HuH-7.5 (cell line): ENCODE results near the gene NASP.
A peak's percentile ranks its signal among the peaks of the same experiment; 100 is the strongest.

ENCODE experiments used
- DNase-seq: peaks from one replicate; pipeline ENCODE4 v3.0.0; 2011; ENCODE audit warnings: low spot score

The NASP gene, protein sequence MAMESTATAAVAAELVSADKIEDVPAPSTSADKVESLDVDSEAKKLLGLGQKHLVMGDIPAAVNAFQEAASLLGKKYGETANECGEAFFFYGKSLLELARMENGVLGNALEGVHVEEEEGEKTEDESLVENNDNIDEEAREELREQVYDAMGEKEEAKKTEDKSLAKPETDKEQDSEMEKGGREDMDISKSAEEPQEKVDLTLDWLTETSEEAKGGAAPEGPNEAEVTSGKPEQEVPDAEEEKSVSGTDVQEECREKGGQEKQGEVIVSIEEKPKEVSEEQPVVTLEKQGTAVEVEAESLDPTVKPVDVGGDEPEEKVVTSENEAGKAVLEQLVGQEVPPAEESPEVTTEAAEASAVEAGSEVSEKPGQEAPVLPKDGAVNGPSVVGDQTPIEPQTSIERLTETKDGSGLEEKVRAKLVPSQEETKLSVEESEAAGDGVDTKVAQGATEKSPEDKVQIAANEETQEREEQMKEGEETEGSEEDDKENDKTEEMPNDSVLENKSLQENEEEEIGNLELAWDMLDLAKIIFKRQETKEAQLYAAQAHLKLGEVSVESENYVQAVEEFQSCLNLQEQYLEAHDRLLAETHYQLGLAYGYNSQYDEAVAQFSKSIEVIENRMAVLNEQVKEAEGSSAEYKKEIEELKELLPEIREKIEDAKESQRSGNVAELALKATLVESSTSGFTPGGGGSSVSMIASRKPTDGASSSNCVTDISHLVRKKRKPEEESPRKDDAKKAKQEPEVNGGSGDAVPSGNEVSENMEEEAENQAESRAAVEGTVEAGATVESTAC

DNA sequence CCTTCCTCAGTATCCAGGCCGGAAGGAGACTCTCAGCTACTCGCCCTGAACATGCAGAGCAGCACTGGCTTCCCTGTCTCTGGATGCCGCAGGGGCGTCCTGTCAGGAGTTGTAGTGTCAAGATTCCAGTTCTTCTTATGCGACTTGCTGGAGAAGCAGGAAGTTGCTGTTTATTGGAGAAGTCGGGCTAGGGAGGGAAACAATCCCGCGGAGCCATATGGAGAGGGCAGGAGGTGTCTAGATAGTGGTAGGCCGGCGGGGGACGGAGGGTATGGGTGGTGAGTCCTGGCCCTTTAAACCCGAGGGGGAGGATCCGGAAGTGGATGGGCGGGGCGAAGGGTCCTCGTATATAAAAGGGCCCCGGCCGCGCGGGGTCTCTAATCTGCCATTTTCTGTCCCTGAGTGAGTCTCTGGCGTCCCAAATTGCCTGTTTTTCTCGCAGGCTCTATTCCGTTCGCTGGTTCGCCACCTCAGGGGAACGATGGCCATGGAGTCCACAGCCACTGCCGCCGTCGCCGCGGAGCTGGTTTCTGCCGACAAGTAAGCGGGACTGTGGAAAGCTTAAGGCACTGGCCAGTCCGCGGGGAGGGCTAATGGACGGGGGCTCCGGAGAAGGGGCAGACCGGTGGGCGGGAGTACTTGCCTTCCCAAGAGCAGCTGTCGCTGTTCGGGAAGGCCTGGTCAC is at the start of gene NASP:
Gene NASP, plus strand, starts transcription at position 376 of the 685 bp plus-strand sequence. Its CDS starts 106 bp downstream, at position 482.
- DNase-seq = peak; percentile 75

DNA sequence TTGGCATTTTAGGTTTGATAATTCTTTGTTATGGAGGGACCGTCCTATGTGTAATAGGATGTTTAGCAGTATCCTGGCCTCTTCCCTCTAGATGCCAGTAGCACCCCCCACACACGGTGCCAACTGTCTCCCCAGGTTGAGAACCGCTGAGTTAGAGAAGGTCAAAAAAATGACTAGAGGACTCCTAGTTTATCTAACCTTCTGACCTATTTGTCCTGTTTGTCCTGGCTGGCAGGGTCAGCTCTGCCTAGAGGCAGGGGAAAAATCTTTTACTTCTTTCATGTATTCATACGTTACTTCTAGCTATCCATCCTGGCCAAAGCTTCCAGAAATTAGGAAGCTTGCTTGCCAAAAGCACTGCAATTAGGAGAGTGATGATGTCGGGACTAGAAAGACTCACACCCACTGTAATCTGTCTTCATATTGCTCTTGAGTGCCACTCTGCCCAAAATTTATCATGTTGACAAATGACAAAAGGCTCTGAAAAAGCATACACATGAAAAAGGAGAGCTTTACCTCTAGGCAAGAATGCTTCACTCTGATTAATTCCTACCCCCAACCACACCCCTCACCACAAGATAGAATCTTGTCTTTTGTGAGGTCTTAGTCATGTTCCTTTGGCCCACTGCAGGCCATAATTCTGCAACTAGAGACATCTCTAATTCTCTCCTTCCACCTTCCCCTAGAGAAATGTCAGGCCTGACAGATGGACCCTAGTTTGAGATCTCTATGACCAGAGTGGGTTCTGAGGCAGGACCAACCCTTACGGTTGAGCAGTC is 47.7 kb upstream of the NASP start:
- no peak for DNase-seq

DNA sequence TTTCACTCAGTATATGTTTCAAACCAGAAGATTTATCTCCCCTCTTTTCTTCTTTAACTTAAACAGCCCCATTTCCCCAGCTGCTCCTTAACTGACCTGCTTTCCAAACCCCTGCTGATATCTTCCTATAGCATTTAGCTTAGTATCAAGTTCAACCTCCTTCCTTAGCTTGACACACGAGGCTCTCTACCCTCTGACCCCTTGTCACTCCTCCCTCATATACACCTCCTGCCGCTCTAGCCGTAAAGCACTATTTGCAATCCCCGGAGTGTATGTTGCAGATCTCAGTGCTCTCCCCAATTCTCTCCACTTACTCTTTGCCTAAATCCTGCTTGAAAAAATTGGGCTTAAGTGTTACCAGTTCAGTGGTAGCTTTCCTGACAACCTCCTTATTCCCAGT is 47.0 kb upstream of the NASP start:
- DNase-seq = no peak

DNA sequence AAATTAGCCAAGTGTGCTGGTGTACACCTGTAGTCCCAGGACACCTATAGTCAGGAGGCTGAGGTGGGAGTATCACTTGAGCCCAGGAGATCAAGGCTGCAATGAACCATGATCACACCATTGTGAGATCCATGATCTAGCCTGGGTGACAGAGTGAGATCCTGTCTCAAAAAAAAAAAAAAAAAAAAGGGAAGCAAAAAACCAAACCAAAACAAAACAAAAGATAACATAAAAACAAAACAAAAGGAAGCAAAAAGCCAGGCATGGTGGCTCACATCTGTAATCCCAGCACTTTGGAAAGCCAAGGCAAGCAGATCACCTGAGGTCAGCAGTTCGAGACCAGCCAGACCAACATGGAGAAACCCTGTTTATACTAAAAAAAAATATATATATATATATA is 42.6 kb upstream of the NASP start:
- DNase-seq = no peak

DNA sequence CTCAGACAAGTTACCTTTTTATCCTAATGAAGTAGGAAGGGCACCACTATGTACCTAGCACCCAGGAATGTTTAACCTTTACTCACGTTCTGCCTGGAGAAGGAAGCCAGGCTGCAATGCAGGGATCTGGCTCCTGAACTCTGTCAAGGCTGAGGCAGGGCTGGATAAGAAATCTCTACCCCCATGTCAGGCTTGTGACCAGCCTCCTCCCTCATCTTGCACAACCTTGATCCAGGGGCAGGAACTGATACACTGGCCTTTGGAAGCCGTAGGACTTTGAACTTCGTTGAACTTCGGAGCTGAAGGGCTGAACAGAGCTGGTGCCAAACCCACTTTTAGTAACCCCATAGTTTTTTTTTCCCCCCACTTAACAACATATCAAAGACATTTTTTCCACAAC is 41.2 kb upstream of the NASP start:
- DNase-seq = peak; percentile 62

DNA sequence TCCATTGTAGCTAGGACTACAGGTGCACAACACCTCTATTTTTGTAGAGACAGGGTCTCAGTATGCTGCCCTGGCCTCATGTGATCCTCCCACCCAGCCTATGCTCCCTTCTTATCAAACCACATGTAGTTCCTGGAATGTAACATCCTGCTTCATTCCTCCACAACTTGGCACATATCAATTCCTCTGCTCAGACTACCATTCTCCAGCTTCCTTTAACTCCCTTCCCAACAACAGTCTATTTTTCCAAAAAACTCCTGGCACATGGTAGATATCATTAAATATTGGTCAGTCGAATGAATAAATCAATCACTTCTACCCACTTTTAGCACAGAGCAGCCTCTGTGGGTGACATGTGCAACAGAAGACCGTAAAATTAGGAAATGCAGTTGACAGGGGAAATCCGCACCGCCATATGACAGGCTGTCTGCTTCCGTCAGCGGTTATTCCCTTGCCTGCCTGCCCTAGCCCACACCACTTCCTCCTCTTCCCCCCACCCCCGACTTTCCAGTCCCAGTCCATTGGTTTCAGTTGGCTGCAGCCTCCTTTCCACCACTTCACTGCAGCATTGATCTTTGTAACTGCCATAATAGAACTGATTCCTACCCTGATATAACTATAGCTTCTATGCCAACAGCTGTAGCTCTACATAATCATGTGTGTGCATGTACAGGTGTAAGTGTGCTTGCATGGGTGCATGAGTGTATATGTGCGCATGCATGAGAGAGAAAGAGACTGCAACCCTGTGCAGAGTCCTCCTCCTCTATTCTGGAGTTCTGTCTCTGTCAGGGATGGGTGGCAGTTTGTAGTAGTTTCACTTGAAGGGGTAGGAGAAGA is 40.0 kb upstream of the NASP start:
- no peak for DNase-seq

DNA sequence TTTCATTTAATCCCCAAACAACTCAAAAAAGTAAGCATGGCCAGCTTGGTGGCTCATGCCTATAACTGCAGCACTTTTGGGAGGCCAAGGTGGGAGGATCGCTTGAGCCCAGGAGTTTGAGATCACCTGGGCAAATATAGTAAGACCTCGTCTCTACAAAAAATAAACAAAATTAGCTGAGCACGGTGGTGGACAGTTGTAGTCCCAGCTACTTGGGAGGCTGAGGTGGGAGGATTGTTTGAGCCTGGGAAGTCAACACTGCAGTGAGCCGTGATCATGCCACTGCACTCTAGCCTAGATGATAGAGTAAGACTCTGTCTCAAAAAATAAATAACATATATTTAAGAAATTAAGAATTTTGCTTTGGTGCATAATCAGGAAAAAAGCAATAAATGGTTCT is 39.3 kb upstream of the NASP start:
- DNase-seq = no peak

DNA sequence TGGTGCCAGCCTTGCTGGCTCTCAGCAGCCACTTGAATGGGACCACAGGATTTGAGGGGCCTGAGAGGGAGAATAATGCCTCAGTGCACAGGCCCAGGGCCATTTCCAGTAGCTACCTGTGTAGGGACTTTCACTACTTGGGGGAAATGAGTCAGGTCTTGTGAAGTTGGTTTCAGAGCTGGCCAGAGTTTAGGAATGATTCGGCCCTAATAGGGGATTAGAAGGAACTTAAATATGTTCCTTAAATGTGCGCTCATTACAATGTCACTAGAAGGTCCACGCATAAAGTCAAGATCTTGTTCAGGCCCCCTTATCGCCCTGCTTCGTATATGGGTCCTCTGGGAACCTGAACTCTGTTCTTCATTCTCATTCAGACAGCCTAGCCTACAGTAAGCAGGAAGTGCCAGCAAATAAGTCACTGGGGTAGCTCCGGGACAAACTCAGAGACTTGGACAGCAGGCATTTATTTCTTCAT is 38.8 kb upstream of the NASP start:
- no peak for DNase-seq

DNA sequence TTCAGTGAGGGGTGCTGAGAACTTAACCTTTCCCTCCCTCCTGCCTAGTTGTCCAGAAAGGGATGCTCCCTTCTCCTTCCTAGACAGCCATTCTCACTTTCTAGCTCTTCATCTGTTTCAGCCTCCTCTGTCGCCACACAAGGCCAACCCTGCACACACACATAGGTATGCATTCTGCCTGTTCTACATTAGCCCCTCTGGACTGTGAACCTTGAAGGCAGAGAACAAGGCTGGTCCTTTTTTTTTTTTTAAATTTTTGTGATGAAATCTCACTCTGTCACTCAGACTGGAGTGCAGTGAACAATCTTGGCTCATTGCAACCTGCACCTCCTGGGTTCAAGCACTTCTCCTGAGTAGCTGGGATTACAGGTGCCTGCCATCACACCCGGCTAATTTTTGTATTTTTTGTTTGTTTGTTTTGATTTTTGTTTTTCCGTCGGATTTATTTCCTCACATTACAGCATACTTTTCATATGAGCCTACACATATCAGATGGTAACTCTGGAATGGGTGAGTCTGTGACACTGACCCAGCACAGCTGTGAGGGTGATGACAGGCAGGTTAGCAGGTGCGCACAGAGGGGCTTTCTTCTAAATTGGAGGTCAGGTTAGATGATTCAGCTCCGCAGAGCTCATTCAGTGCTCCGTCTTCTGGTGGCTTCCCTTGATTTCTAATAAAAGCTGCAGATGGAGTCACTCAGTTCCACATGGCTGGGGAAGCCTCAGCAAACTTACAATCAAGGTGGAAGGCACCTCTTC is 38.1 kb upstream of the NASP start:
- no peak for DNase-seq

DNA sequence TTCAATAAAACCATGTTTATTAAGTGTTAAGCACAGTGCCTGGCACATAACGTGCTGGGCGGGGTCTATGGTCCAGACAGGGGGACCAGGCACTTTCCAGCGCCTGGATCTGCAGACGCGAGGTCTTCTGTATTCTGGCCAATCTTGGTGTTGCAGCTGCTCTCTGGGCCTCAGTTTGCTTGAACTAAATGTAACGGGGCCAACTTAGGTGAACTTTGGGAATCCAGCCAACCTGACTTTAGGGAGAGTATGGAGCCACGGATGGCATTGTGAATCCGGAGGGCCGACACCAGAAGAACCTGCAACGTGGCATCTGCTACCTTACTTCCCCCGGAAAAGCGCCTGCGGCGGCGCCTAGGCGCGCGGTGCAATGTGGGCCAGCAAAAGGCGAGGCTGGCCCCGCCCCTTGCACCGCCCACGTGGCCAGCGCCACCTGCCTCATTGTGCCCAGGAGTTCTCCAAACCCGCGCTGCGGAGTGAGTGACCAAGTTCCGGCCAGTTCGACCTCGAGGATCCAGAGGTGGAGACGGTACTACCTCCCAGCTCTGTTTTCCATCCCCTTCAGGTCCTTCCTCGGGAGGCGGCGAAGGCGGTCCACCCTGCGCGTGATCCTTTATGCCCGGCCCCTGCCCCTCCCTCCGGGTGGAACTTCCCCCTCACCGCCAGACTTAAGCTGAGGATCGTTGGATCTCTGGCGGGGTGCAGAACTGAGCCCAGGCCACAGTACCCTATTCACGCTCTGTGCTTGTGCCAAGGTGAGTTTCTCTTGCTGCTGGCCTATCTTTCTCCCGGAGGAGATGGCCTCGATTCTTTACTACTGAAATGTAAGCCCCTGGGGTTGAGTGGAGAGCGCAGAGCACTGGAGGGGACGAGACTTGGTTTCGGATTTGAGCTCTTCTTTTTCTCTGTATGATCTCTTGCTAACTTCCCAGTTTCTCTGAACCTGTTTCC is 33.2 kb upstream of the NASP start, which contains the start of gene AKR1A1:
Gene AKR1A1, plus strand, starts transcription at position 426 of the 951 bp plus-strand sequence. CDS start 10,969 bp downstream, outside the sequence.
- peak; percentile 61 for DNase-seq

DNA sequence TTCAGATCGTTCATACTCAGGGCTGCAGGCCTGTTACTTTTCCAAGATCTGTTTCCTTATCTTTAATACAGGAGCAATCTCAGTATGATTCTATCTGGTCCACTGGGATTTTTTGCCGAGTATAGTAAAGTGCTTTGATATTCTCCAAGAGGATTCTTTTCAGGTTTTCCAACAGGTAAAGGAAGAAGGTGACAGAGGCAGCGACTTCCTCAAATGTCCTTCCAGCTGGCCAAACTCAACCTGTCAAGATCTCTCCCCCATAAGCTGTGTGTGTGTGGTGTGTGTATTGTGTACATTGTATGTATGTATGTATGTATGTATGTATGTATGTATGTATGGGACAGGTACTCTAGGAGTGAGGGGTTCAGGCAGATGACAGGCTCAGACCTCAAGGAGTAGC is 32.2 kb upstream of the NASP start:
- DNase-seq = no peak

DNA sequence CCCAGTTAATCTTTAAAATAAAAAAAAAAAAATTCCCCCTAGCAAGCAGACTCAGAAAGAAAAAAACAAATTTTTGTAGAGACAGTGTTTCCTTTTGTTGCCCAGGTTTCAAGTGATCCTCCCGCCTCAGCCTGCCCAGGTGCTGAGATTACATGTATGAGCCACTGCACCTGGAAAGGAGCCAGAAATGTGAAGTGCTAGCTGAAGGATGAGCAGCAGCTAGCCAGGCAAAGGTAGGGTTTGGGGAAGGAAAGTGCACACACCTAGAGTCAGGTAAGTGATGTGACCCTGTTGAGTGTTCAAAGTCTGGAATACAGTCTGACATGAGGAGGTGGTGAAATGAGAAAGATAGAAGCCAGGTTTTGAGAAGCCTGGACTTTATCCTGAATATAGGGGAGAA is 31.5 kb upstream of the NASP start:
- no peak for DNase-seq

DNA sequence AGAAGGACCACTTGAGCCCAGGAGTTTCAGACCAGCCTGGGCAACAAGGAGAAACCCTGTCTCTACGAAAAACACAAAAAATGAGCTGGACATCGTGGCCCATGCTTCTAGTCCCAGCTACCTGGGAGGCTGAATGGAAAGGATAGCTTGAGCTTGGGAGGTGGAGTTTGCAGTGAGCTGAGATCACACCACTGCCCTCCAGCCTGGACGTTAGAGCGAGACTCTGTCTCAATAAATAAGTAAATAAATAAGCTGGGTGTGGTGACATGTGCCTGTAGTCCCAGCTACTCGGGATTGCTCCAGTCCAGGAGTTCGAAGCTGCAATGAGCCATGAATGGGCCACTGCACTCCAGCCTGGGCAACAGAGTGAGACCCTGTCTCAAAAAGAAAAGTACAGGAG is 29.6 kb upstream of the NASP start:
- no peak for DNase-seq

DNA sequence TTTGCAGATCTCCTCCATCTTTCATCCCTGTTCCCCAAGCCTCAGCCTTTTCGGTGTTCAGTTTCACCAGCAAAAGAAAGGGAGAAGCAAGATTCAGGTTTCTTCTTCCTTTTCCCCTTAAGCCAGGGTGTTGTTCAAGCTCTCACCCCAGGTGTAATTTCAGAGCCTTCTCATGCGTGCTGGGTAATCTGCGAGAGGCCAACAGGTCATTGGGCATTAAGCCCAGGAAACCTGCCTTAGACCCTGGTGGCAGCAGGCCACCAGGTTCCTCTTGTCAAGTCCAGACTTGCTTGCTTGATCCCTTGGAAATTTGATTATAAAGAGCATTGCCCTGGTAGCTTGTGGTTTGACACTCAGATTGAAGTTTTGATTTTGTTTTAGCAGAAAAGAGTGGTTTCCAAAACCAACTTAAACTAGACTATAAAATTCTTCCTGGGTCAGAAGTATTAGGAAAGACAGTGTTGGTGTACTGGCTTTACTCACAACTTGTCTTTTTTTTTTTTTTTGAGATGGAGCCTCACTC is 26.4 kb upstream of the NASP start:
- DNase-seq = no peak

DNA sequence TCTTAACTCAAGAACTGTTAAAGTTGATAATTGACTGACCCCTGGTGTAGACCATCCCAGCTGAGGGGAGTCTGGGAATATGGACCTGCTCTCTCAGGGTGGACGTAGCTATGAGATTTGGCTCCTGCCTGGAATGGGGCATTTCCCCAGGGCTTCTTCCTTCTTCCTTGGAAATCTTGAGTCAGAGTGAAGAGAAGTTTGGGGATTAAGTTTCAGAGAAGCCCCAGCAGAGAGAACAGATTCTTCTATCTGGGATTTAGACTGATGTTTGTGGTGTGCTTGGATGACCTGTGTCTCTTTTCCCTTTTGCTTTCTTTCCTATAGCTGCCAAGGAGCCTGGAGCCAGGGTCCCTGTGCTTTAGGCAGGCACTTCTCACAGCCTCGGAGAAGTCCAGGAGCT is 20.0 kb upstream of the NASP start:
- DNase-seq = no peak

DNA sequence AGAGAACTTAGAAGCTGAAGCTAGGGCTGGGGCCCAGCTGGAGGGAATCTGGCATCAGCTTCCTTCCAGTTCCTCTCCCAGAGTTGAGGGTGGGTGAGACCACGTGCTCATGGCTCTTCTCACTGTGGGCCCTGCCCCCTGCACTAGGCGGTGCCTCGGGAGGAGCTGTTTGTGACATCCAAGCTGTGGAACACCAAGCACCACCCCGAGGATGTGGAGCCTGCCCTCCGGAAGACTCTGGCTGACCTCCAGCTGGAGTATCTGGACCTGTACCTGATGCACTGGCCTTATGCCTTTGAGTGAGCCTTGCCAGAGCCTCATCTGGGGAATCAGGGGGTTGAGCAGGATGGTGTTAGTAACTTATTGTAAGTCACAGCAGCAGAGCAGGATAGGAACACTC is 17.1 kb upstream of the NASP start:
- no peak for DNase-seq

DNA sequence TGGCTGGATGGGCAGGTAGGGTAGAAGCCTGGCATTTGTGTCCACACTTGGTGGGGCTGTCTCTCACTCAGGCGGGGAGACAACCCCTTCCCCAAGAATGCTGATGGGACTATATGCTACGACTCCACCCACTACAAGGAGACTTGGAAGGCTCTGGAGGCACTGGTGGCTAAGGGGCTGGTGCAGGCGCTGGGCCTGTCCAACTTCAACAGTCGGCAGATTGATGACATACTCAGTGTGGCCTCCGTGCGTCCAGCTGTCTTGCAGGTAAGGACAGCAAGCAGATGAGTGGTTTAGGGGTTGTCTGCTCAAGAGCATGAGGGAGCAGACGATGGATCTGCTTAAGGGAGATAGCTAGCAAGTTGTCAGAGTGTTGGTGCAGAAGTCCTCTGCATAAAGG is 15.9 kb upstream of the NASP start:
- no peak for DNase-seq

DNA sequence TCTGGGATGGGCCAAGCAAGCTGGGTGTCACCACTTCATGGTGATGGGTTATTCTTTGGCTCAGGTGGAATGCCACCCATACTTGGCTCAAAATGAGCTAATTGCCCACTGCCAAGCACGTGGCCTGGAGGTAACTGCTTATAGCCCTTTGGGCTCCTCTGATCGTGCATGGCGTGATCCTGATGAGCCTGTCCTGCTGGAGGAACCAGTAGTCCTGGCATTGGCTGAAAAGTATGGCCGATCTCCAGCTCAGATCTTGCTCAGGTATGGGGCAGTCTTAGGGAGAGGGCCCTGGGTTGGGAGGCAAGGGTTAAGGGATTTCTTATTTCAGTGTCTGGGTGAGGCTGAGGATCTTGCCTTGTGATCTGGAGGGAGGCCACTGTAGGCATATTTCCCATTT is 15.4 kb upstream of the NASP start:
- no peak for DNase-seq

DNA sequence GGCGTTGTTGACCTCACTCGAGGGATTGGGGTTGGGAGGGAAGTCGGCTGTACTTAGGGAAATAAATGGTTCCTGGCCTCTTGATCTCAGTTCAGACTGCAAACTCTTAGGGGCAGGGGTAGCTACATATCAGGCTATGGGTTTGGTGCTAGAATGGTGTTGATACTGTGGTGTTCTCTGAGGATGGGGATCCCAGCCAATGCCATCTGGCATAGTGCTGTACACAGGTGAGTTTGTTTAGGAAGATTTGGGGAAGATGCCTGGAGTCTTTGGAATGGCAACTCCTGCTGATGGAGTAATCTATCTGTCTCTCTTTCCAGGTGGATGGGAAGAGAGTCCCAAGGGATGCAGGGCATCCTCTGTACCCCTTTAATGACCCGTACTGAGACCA is 14.3 kb upstream of the NASP start:
- DNase-seq = no peak
